Stimulated activated effector memory CD8-positive, alpha-beta T cell treated with anti-CD3 and anti-CD28 coated beads, Interleukin-12 subunit alpha, Interleukin-12 subunit beta, amount 100 ng/mL, for 72 hours (primary cell): ENCODE data around the gene TRAPPC11.
"Not testable (repeated sequence)": the region's sequence is repeated elsewhere in the genome, so short reads cannot be mapped to it uniquely, and the experiment has no call there.

ENCODE experiments used
- ATAC-seq: fragments of 150-1000 bp; cut with Tn5 transposase; 2 replicates; pipeline ENCODE4 v1.10.0; 2021
- DNase-seq, 2 donors: peaks; one replicate each; pipeline ENCODE4 v3.0.0; 2021 to 2022; ENCODE audit warnings: low spot score in 2 of 2
- H3K27ac Mint-ChIP-seq: one replicate; pipeline ENCODE4 v1.8.0; 2022; ENCODE audit warnings: mild to moderate bottlenecking, mixed read lengths
- H3K36me3 Mint-ChIP-seq: one replicate; pipeline ENCODE4 v1.8.0; 2022; ENCODE audit warnings: mild to moderate bottlenecking, mixed read lengths
- H3K4me1 Mint-ChIP-seq: one replicate; pipeline ENCODE4 v1.8.0; 2022; ENCODE audit warnings: mixed read lengths
- H3K4me3 Mint-ChIP-seq: one replicate; pipeline ENCODE4 v1.8.0; 2022; ENCODE audit warnings: mild to moderate bottlenecking, mixed read lengths
- H3K9me3 Mint-ChIP-seq: one replicate; pipeline ENCODE4 v1.8.0; 2022; ENCODE audit warnings: mixed read lengths

TRAPPC11 gene

GRCh38 chr4:183659029-183659871 lies at the start of gene TRAPPC11, which contains the start of gene RWDD4:
Gene TRAPPC11 (plus strand): TSS chr4:183659293. CDS start chr4:183663868, 4,575 bp downstream.
Gene RWDD4 (minus strand): TSS chr4:183659185. CDS start chr4:183658952, 233 bp downstream.
- Mint-ChIP-seq H3K36me3 (peaks cover 22% of the 10 kb centered on the region), H3K9me3 (no peaks in the 10 kb centered on the region), H3K4me3 (peak within 1 kb of the TSS; percentile 75), H3K4me1 (peaks cover 34% of the 10 kb centered on the region), H3K27ac (peak within 1 kb of the TSS; percentile 95)
- peak; percentile 99 for ATAC-seq
- peak; percentile 81 to 97 for DNase-seq

GRCh38 chr4:183610033-183610432 lies 49.1 kb upstream of the TRAPPC11 start:
- no peaks in the 10 kb centered on the region for H3K9me3 Mint-ChIP-seq
- DNase-seq (no peak), ATAC-seq (no peak)
- no peaks in the 10 kb centered on the region for H3K4me1 Mint-ChIP-seq
- no peaks in the 10 kb centered on the region for H3K36me3 Mint-ChIP-seq
- H3K4me3 Mint-ChIP-seq = no peak overlapping the region
- no peak overlapping the region for H3K27ac Mint-ChIP-seq

GRCh38 chr4:183610613-183611012 lies 48.5 kb upstream of the TRAPPC11 start:
- Mint-ChIP-seq H3K9me3 (no peaks in the 10 kb centered on the region), H3K4me1 (no peaks in the 10 kb centered on the region), H3K36me3 (no peaks in the 10 kb centered on the region), H3K27ac (no peak overlapping the region), H3K4me3 (no peak overlapping the region)
- ATAC-seq = no peak
- DNase-seq = no peak

GRCh38 chr4:183611210-183611830 lies 47.8 kb upstream of the TRAPPC11 start:
- Mint-ChIP-seq H3K4me3 (no peak overlapping the region), H3K9me3 (no peaks in the 10 kb centered on the region)
- no peak for ATAC-seq

GRCh38 chr4:183612329-183613250 lies 46.5 kb upstream of the TRAPPC11 start:
- H3K4me3 Mint-ChIP-seq = no peak overlapping the region
- H3K27ac Mint-ChIP-seq = no peak overlapping the region
- no peaks in the 10 kb centered on the region for H3K4me1 Mint-ChIP-seq
- DNase-seq = no peak
- H3K36me3 Mint-ChIP-seq = no peaks in the 10 kb centered on the region
- H3K9me3 Mint-ChIP-seq = no peaks in the 10 kb centered on the region
- peak; percentile 19 for ATAC-seq

More at GRCh38 chr4:183611210-183611830, 47.8 kb upstream of the TRAPPC11 start:
- Mint-ChIP-seq H3K4me1 (no peaks in the 10 kb centered on the region), H3K36me3 (no peaks in the 10 kb centered on the region), H3K27ac (no peak overlapping the region)
- no peak for DNase-seq

- ATAC-seq (no peak), DNase-seq (no peak)
- Mint-ChIP-seq H3K27ac (no peak overlapping the region), H3K4me3 (no peak overlapping the region), H3K36me3 (no peaks in the 10 kb centered on the region), H3K4me1 (no peaks in the 10 kb centered on the region), H3K9me3 (no peaks in the 10 kb centered on the region)
Observed at GRCh38 chr4:183617075-183617474, 42.0 kb upstream of the TRAPPC11 start.

GRCh38 chr4:183618681-183619080 lies 40.4 kb upstream of the TRAPPC11 start:
- no peak overlapping the region for H3K27ac Mint-ChIP-seq
- H3K9me3 Mint-ChIP-seq = no peaks in the 10 kb centered on the region
- ATAC-seq = no peak
- H3K36me3 Mint-ChIP-seq = no peaks in the 10 kb centered on the region
- no peaks in the 10 kb centered on the region for H3K4me1 Mint-ChIP-seq
- no peak overlapping the region for H3K4me3 Mint-ChIP-seq
- DNase-seq = no peak

GRCh38 chr4:183620421-183620820 lies 38.7 kb upstream of the TRAPPC11 start:
- no peak for DNase-seq
- no peaks in the 10 kb centered on the region for H3K4me1 Mint-ChIP-seq
- H3K27ac Mint-ChIP-seq = no peak overlapping the region
- H3K4me3 Mint-ChIP-seq = no peak overlapping the region
- no peaks in the 10 kb centered on the region for H3K36me3 Mint-ChIP-seq
- no peak for ATAC-seq
- H3K9me3 Mint-ChIP-seq = no peaks in the 10 kb centered on the region

GRCh38 chr4:183621875-183622274 lies 37.2 kb upstream of the TRAPPC11 start:
- Mint-ChIP-seq H3K36me3 (no peaks in the 10 kb centered on the region), H3K4me1 (no peaks in the 10 kb centered on the region), H3K4me3 (no peak overlapping the region), H3K27ac (no peak overlapping the region), H3K9me3 (no peaks in the 10 kb centered on the region)
- ATAC-seq = no peak
- DNase-seq = no peak

GRCh38 chr4:183624548-183624947 lies 34.5 kb upstream of the TRAPPC11 start:
- H3K36me3 Mint-ChIP-seq = no peaks in the 10 kb centered on the region
- ATAC-seq = peak; percentile 56
- no peak overlapping the region for H3K27ac Mint-ChIP-seq
- H3K9me3 Mint-ChIP-seq = no peaks in the 10 kb centered on the region
- H3K4me1 Mint-ChIP-seq = no peaks in the 10 kb centered on the region
- no peak for DNase-seq
- H3K4me3 Mint-ChIP-seq = no peak overlapping the region

GRCh38 chr4:183626168-183626567 lies 32.9 kb upstream of the TRAPPC11 start:
- Mint-ChIP-seq H3K4me3 (no peak overlapping the region), H3K27ac (no peak overlapping the region), H3K36me3 (no peaks in the 10 kb centered on the region), H3K4me1 (no peaks in the 10 kb centered on the region), H3K9me3 (no peaks in the 10 kb centered on the region)
- DNase-seq = no peak
- ATAC-seq = no peak

GRCh38 chr4:183627286-183627685 lies 31.8 kb upstream of the TRAPPC11 start:
- not testable (repeated sequence) for H3K4me1 Mint-ChIP-seq, H3K4me3 Mint-ChIP-seq, DNase-seq, H3K9me3 Mint-ChIP-seq, H3K36me3 Mint-ChIP-seq, ATAC-seq, H3K27ac Mint-ChIP-seq

- H3K4me1 Mint-ChIP-seq = no peaks in the 10 kb centered on the region
- H3K9me3 Mint-ChIP-seq = no peaks in the 10 kb centered on the region
- no peak overlapping the region for H3K4me3 Mint-ChIP-seq
- ATAC-seq (no peak), DNase-seq (no peak)
- H3K36me3 Mint-ChIP-seq = no peaks in the 10 kb centered on the region
- H3K27ac Mint-ChIP-seq = no peak overlapping the region
Observed at GRCh38 chr4:183627979-183628588, 31.0 kb upstream of the TRAPPC11 start.

- H3K4me3 Mint-ChIP-seq = no peak overlapping the region
- H3K4me1 Mint-ChIP-seq = peaks cover 3% of the 10 kb centered on the region
- no peaks in the 10 kb centered on the region for H3K9me3 Mint-ChIP-seq
- H3K27ac Mint-ChIP-seq = no peak overlapping the region
- H3K36me3 Mint-ChIP-seq = no peaks in the 10 kb centered on the region
- DNase-seq (no peak), ATAC-seq (no peak)
Observed at GRCh38 chr4:183631577-183632198, 27.4 kb upstream of the TRAPPC11 start.
